GM21737 (cell line): ENCODE measurements around the gene AACS.
"Not testable (repeated sequence)": the region's sequence is repeated elsewhere in the genome, so short reads cannot be mapped to it uniquely, and the experiment has no call there.

Experiments
- ATAC-seq: cut with Tn5 transposase; IDR thresholded peaks from one replicate; pipeline ENCODE4 v1.9.1; 2021; ENCODE audit warnings: mild to moderate bottlenecking, moderate library complexity; ENCODE audit not compliant: unreplicated experiment

AACS gene, protein sequence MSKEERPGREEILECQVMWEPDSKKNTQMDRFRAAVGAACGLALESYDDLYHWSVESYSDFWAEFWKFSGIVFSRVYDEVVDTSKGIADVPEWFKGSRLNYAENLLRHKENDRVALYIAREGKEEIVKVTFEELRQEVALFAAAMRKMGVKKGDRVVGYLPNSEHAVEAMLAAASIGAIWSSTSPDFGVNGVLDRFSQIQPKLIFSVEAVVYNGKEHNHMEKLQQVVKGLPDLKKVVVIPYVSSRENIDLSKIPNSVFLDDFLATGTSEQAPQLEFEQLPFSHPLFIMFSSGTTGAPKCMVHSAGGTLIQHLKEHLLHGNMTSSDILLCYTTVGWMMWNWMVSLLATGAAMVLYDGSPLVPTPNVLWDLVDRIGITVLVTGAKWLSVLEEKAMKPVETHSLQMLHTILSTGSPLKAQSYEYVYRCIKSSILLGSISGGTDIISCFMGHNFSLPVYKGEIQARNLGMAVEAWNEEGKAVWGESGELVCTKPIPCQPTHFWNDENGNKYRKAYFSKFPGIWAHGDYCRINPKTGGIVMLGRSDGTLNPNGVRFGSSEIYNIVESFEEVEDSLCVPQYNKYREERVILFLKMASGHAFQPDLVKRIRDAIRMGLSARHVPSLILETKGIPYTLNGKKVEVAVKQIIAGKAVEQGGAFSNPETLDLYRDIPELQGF

GRCh38 chr12:125065021-125065918 is at the start of gene AACS:
TSS of gene AACS (plus strand) at chr12:125065435. CDS start at chr12:125065585, 150 bp downstream.
- peak; percentile 89 for ATAC-seq

DNA sequence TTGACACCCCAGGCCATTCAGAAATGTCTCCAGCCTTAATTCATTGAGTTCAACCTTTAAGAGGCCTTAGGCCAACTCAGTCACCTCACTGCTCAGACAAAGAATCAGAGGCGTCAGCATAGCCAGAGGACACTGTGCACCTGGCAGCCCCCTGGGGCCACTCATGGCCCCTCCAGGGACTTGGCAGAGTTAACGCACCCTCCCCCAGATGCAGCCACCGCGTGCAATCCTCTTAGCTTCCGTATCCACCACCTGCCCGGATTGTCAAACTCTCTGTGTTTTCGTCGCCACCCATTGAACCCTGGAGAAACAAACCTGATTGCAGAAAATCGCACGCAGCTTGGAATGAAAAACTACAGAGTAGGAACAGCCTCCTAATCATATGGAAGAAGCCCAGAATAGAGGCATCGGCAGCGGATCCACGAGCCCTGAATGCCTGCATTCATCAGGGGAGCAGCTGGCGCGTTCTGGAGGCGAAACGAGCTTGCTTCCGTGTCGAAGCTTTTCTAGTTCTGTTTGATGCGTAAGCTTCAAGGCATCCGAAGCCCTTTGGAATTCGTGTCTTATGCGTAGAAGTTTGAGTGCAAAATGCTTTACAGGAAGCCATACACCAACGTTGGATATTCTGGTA is 49.4 kb upstream of the AACS start:
- no peak for ATAC-seq

- no peak for ATAC-seq
Observed at GRCh38 chr12:125017801-125018200, 47.4 kb upstream of the AACS start.

DNA sequence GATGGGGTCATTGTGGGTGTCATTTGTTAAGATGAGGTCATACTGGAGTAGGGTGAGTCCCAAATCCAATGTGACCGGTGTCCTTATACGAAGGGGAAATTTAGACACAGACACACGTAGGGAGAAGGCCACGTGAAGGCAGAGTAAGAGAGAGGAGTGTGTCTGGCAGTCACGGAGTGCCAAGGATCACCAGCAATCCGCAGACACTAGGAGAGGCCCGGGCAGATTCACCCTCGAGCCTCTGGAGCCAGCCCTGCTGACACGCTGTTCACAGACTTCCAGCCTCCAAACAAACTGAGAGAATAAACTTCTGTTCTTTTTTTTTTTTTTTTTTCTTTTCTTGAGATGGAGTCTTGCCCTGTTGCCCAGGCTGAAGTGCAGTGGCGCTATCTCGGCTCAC is 46.9 kb upstream of the AACS start:
- ATAC-seq, result no peak

GRCh38 chr12:125021096-125021495 is 44.1 kb upstream of the AACS start:
- no peak for ATAC-seq

- ATAC-seq, result no peak
Observed at GRCh38 chr12:125021771-125022170, 43.5 kb upstream of the AACS start.

DNA sequence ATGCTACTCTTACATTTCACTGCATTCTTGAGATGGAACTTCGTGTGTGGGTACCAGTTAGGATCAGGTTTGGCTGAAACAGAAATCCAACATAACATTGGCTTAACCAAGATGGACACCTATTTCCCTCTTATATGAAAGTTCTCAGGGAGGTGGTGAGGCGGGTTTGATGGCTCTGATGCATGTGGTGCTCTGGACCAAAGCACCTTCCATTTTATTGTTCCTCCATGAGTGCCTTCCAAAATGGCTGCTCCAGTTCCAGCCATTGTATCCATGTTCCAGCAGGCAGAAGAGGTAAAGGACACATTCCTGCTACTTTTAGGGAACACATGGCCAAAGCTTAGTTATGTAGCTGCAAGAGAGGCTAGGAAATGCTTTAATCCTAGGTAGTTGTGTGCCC is 42.2 kb upstream of the AACS start:
- ATAC-seq, result no peak

GRCh38 chr12:125024949-125025563 is 40.2 kb upstream of the AACS start:
- no peak for ATAC-seq

- ATAC-seq, result no peak
Observed at GRCh38 chr12:125025606-125026235, 39.5 kb upstream of the AACS start.

DNA sequence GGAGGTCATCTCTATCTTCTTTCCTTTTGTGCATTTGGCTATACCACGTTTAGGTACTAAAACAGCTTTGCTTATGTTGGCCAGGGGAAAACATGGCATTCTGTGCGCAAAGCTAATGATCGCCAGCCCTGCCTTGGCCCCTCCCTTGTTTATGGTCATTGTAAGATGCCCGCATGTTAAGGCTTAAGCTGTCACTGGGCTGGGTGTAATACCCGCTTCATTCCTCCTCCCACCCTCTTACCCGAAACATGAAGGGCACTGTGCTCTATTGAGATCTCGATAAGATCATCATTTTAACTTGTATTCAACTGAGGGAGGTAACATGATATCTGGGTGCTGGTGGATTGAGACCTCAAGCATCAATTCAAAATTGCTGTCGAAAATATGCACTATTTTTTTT is 37.1 kb upstream of the AACS start:
- ATAC-seq, result no peak

DNA sequence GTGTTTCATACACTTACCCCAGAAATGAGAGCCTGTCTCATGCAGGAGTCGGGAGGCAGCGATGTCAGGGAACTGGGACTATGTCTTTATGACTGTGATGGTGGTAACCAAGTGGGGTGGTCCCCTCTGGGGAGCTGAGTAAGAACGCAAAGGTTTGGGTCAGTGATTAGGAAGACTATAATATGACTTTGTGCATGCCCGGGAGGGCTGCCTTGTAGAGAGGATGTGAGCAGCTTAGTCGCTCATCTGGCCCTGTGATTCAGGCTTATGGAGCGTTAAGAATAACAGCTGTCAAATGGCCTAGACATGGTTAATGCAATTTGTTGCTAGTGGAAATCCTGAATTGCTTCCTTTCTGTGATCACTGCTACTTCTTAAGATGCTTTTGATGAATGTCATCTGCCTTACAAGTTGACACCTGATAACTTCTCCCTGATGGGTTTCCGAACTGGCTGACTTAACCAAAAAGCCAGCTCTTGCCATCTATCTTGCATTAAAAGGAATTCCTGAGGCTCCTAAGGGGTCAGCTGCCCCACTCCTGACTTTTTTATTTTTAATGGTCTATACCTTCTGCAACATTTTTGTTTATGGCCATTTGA is 35.4 kb upstream of the AACS start:
- no peak for ATAC-seq

GRCh38 chr12:125031471-125031870 is 33.8 kb upstream of the AACS start:
- ATAC-seq, result not testable (repeated sequence)

DNA sequence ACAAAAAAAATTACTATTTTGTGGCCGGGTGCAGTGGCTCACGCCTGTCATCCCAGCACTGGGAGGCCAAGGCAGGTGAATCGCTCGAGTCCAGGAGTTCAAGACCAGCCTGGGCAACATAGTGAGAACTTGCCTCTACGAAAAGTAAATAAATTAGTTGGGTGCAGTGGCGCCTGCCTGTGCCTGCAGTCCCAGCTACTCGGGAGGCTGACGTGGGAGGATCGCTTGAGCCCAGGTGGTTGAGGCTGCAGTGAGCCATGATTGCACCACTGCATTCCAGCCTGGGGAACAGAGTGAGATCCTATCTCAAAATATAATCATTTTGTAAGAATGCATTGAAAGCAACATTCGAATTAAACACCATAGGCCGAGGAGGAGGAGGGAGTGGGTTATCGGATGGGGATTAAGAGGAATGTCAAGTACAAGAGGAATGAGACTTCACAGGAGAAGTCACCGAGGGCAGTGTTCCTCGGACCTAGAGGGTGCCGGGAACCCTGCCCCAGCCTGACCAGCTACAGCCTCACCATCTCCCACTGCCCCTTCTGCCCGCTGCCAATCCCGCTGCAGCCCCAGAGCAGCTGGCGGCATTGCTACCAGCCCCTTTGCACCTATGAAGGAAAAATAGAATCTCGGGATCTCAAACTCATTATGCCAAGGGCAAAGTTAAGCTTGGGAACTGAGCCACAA is 32.6 kb upstream of the AACS start:
- no peak for ATAC-seq

- no peak for ATAC-seq
Observed at GRCh38 chr12:125033288-125033687, 31.9 kb upstream of the AACS start.

DNA sequence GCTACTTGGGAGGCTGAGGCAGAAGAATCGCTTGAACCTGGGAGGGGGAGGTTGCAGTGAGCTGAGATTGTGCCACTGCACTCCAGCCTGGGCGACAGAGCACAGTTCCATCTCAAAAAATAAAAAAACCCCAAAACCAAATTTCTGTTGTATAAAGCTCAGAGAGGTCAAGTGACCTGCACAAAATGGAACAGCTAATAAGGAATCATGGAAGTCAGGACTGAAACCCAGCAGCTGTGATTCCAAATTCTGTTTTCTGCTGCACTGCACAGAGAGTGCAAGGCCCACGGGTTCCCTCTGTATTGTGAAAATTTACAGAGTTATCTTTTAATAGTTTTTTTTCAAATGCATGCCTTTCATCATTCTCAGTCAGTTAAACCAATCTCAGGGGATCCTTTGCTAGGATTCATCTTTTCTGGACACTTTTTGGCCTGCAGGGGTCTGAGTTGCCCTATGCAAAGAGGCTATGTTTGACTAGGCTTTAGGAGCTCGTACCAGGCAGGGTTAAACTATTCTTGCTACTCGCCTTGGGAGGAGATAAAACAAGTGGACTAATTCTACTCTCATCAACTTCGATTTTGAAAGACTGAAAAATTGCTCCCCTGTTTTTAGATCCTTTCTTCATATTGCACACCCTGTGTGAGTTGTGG is 26.1 kb upstream of the AACS start:
- no peak for ATAC-seq

GRCh38 chr12:125049093-125049458 is 16.2 kb upstream of the AACS start:
- ATAC-seq, result no peak

DNA sequence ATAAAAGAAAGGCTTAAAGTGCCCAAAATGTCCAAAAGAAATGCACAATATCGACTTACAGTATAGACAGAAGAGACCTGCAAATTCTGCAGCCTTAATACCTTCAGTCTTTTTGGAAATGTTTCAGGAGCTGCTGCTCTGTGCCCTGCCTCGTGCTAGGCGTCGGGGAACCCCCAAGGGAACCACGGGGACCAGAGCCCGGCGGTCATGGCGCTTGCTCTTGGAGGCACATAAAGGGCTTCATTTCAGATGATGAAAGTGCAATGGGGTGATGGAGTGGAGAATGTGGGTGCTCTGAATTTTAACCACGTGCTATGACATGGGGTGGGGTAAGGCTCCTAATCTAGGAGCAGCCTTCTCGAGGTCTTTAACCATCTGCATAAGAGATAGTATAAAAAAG is 14.8 kb upstream of the AACS start:
- no peak for ATAC-seq

- ATAC-seq, result no peak
Observed at GRCh38 chr12:125050868-125051267, 14.4 kb upstream of the AACS start.

DNA sequence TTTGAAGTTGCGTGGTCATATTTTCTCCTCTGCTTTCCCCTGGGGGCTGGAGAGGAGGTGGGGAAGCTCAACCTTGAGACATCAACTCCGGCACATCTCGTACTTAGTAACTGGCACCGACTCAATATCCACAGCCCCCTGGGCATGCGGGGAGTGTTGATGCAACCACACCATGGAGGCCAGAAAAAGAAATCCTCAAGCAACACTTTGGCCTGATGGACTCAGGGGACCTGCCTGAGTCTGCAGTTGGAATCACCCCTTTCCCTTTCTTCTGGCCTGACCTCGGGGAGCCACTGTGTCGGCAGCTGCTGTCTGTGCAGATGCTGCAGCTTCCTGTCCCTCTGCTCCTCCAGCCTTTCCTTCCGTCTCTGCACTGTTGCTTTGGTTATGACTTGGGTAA is 11.4 kb upstream of the AACS start:
- ATAC-seq, result no peak
